ENCODE measurements around the gene TSPYL1. TPM values are rescaled to one million over a fixed set of nuclear protein-coding genes. Genes with fewer than 3 reads are reported as not detected.

TSPYL1 gene
- total RNA-seq, 1 experiment from 2014 or later, result 68.6 TPM

- CTCF ChIA-PET, result interaction anchor here (1.9 kb wide), 1 partner anchor 15 kb away, joined by 7 read pairs; no protein-coding TSS in a partner anchor
- Mint-ChIP-seq H3K4me1 (peaks cover 28% of the 10 kb centered on the region), H3K4me3 (no peak overlapping the region), H3K9me3 (0 out of 2 replicates have a peak, but pooled peaks cover 4% of the 10 kb centered on the region), H3K27me3 (ENCODE audit: low read depth) (no peaks in the 10 kb centered on the region), H3K27ac (0 out of 2 replicates have a peak overlapping the region, but pooled peaks have one; percentile 22), H3K36me3 (peaks cover 9% of the 10 kb centered on the region)
- ATAC-seq, result no peak
- TF ChIP-seq IRF2 (CRISPR knock-in tag; IDR thresholded peaks at IDR 0.05; ENCODE audit: borderline replicate concordance, low read depth), result no peak
- no peak for TF ChIP-seq NFYB (CRISPR knock-in tag; conservative IDR thresholded peaks at IDR 0.05; ENCODE audit: low read depth)
- no peak for TF ChIP-seq SP1 (CRISPR knock-in tag; conservative IDR thresholded peaks at IDR 0.05)
- TF ChIP-seq MAX (CRISPR knock-in tag; IDR thresholded peaks at IDR 0.05), result no peak
- no peak for DNase-seq (ENCODE audit: low spot score)
- POLR2A ChIA-PET, result no interaction called here
These were observed 3.5 kb upstream of the TSPYL1 start for GRCh38 chr6:116283191-116283590.

DNA sequence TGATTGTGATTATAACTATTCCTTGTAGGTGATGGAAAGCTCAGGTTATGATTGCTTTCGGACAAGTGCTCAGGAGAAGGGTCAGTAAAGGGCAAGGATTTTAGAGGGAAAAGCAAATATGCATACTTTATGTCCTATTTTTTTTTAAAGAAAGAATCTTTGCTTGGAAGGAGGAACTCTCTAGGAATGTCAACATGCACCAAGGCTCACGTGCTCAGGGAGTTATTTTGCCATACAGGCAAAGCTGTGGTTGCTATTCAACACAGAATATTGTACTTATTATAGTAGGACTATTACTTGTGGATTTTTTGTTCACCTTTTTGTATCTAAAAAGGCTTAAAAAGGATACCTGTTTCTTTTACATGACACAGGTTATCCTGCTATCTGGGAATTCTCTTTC is 3.0 kb upstream of the TSPYL1 start:
- Mint-ChIP-seq H3K4me1 (peaks cover 33% of the 10 kb centered on the region), H3K27ac (0 out of 2 replicates have a peak overlapping the region, but pooled peaks have one; percentile 64), H3K36me3 (peaks cover 13% of the 10 kb centered on the region), H3K4me3 (no peak overlapping the region), H3K9me3 (0 out of 2 replicates have a peak, but pooled peaks cover 4% of the 10 kb centered on the region), H3K27me3 (ENCODE audit: low read depth) (no peaks in the 10 kb centered on the region)
- ATAC-seq (no peak), DNase-seq (ENCODE audit: low spot score) (no peak)
- ChIA-PET CTCF (interaction anchor here (1.9 kb wide), 1 partner anchor 14 kb away, joined by 7 read pairs; no protein-coding TSS in a partner anchor), POLR2A (no interaction called here)
- no peak for TF ChIP-seq CTCF (IDR thresholded peaks at IDR 0.05)
- TF ChIP-seq, protein P1, sequence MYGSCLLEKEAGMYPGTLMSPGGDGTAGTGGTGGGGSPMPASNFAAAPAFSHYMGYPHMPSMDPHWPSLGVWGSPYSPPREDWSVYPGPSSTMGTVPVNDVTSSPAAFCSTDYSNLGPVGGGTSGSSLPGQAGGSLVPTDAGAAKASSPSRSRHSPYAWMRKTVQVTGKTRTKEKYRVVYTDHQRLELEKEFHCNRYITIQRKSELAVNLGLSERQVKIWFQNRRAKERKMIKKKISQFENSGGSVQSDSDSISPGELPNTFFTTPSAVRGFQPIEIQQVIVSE (CRISPR knock-in tag; IDR thresholded peaks at IDR 0.05; ENCODE audit: borderline replicate concordance), result no peak
- no peak for TF ChIP-seq ZNF317 (CRISPR knock-in tag; IDR thresholded peaks at IDR 0.05; ENCODE audit: borderline replicate concordance, low read depth)
- no peak for TF ChIP-seq ZNF219 (CRISPR knock-in tag; IDR thresholded peaks at IDR 0.05; ENCODE audit: borderline replicate concordance)

DNA sequence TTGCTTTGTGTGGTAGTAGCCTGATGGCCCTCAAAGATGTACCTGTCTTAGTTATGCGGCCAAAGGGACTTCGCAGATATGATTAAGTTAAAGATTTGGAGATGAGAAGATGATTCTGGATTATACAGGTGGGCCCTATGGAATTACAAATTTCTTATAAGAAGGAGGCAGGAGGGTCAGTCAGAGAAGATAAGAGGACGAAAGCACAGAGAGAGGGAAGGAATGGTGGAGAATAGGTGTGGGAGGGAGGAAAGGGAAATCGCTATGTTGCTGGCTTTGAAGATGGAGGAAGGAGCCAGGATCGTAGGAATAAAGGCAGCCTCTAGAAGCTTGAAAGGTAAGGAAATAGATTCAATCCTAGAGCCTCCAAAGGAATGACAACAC is 1.2 kb upstream of the TSPYL1 start:
- peaks cover 18% of the 10 kb centered on the region for H3K36me3 Mint-ChIP-seq
- POLR2A ChIA-PET, result interaction anchor here (0.7 to 3.1 kb wide), 2 partner anchors 30 to 90 kb away, joined by 4 to 15 read pairs; partner anchors contain the start of gene DSE
- 0 out of 2 replicates have a peak, but pooled peaks cover 4% of the 10 kb centered on the region for H3K9me3 Mint-ChIP-seq
- ATAC-seq (no peak), DNase-seq (ENCODE audit: low spot score) (no peak)
- H3K27ac Mint-ChIP-seq, result peak overlapping the region; percentile 100
- CTCF ChIA-PET, result interaction anchor here (2.4 to 5.1 kb wide), 2 partner anchors 12 to 90 kb away, joined by 9 to 38 read pairs; partner anchors contain the start of gene DSE
- H3K4me3 Mint-ChIP-seq, result peak overlapping the region; percentile 96
- no peaks in the 10 kb centered on the region for H3K27me3 Mint-ChIP-seq (ENCODE audit: low read depth)
- peaks cover 49% of the 10 kb centered on the region for H3K4me1 Mint-ChIP-seq
- no peak for TF ChIP-seq FOXP1 (CRISPR knock-in tag; IDR thresholded peaks at IDR 0.05; ENCODE audit: borderline replicate concordance)
- TF ChIP-seq FOXJ3 (CRISPR knock-in tag; IDR thresholded peaks at IDR 0.05; ENCODE audit: borderline replicate concordance), result no peak
- no peak for TF ChIP-seq KAT7 (CRISPR knock-in tag; IDR thresholded peaks at IDR 0.05; ENCODE audit: borderline replicate concordance)
- no peak for TF ChIP-seq PRRX2 (CRISPR knock-in tag; IDR thresholded peaks at IDR 0.05)
- no peak for TF ChIP-seq NFATC4 (CRISPR knock-in tag; IDR thresholded peaks at IDR 0.05)
- no peak for TF ChIP-seq FOXK1 (CRISPR knock-in tag; IDR thresholded peaks at IDR 0.05)
- TF ChIP-seq USF2 (CRISPR knock-in tag; IDR thresholded peaks at IDR 0.05), result no peak
- no peak for TF ChIP-seq NR3C1 (CRISPR knock-in tag; conservative IDR thresholded peaks at IDR 0.05; ENCODE audit: low read depth)
- TF ChIP-seq TCF7 (CRISPR knock-in tag; IDR thresholded peaks at IDR 0.05; ENCODE audit: low read depth), result no peak
- no peak for TF ChIP-seq SMAD3 (CRISPR knock-in tag; IDR thresholded peaks at IDR 0.05; ENCODE audit: borderline replicate concordance)
- no peak for TF ChIP-seq CREM (CRISPR knock-in tag; IDR thresholded peaks at IDR 0.05)
- TF ChIP-seq E2F1 (CRISPR knock-in tag; IDR thresholded peaks at IDR 0.05), result no peak
- TF ChIP-seq ZNF219 (CRISPR knock-in tag; IDR thresholded peaks at IDR 0.05; ENCODE audit: borderline replicate concordance), result no peak
